ENCODE results near the gene ZNF423.

The ZNF423 gene

DNA sequence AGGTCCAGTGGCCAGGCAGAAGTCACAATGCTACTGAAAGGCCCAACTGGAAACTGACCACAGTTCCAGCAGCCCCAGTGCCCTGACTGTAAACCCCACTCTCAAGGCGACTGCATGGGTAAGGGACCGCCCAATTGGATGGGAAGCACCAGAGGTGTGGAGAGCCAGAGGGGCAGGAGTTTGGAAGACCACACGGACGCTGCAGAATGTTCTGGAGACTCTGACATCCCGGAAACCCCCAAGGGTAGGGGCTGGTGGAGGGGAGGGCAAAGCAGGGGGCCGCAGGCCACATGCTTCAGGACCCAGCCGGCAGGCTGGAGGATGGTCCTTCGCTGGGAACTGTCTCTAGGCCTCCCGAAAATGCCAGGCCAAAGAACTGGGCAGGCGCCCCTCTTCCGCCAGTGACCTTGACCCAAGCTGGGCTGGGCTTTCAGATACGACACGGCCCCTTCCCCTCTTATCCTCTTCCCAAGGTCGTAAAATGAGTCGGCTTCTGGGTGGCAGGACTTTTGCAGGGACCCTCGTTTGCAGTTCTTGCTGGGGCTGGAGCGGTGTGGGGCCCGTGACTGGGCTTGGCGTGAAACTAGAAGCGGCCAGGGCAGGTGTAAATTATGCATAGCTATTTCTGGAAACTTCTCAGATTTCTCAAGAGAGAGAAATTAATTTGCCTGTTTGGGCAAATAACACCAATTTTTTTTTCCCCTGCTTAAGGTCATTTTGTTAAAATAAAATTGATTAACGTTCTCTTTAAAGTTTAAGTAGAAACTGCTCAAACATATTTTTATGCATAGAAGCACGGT, 372.1 kb downstream of the ZNF423 start:
- no peak for FAIRE-seq

DNA sequence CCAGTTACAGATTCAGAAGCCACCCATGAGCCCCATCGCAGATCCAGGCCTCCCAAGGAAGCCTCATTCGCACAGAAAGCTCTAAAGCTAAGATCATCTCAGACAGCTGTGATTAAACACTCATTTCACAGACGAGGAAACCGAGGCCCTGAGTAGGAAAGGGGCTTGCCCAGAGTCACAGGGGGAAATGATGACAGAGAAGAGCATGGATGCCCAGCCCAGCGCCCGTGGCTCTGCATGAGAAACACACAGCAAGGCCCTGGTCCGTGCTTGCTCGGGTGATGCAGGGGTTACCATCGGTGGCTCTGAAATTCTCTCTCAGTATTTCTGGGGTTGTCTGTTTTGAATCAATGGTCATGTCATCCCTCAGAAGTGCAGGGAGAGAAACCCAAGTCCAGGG, 372.7 kb downstream of the ZNF423 start:
- FAIRE-seq: no peak

DNA sequence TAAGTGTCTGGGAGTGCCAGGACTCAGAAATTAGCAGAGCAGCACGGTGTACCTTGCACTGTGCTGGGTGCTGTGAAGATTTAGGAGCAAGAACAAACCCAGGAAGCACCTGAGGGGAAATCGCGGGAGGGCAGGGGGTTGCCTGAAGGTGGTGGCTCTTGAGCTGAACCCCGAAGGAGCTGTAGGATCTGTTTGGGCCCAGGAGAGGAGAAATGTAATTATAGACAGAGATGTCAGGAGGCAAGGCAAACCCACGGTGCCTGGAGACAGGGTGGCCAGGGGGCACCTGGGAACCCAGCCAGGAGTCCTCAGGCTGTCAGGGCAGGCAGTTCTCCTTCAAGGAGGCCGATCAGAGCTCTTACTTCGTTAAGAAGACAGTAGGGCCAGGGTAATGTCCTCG, 373.2 kb downstream of the ZNF423 start:
- FAIRE-seq: no peak

DNA sequence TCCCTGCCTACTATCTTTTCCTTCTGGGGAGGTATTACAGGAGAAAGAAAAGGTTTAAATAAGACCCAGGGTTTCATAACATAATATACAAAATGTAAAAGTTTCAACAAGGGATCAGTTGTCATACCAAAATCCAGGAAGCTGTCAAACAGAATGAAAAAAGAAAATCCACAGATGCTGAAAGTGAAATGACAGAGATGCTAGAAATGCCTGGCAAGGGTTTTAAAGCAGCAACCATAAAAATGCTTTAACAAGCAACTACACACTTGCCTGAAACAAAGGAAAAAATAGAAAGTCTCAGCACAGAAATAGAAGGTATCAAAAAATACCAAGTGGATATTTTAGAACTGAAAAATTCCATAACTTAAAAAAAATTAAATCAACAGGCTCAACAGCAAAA, 377.3 kb downstream of the ZNF423 start:
- no peak for FAIRE-seq

DNA sequence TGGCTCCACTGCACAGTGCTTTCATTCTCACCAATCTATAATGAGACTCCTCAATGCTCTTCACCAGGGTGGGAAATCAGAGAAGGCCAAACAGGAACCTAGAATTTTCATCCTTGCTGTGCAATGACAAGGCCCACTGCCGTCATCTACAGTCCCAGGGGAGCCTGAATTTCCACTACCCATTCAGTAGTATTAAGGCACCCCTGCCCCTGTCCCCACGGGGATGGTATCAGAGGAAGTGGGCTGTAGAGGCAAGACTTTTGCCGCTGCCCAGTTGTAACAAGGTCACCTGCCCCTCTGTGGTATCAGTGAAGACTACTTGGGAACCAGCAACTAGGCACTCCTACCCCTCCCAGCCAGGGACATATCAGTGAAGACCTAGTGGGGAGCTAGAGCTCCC, 377.8 kb downstream of the ZNF423 start:
- no peak for FAIRE-seq

DNA sequence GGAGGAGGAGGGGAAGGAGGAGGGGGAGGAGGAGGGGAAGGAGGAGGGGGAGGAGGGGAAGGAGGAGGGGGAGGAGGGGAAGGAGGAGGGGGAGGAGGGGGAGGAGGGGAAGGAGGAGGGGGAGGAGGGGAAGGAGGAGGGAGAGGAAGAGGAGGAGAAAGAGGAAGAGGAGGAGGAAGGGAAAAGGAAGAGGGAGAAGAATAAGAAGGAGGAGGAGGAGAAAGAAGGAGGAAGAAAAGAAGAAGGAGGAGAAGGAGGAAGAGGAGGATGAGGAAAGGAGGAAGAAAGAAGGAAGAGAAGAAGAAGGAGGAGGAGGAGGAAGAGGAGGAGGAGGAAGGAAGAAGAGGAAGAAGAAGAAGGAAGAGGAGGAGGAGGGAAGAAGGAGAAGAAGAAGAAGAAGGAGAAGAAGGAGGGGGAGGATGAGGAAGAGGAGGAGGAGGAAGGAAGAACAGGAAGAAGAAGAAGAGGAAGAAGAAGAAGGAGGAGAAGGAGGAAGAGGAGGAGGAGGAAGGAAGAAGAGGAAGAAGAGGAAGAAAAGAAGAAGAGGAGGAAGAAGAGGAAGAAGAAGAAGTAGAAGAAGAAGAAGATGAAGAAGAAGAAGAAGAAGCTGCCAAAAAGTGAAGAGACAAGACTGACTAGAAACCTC, 378.5 kb downstream of the ZNF423 start:
- FAIRE-seq: no peak

DNA sequence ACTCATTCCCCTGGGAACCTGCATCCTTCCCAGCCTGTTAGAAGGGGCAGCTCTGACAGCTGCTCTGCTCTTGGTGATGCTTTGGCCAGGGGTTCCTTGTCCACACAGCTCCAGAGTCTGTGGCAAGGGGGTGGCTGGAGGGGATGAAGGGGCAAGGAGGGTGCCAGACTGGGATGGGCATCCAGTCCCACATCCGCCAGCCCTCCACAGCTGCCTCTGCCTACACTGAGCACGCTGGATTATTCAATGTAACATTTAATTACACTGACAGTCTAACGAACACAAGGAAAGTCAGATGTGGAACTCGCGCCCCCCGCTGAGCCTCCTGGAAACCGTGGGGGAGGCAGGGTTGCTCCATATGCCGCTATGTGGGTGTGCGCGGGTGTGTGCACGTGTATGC, 381.2 kb downstream of the ZNF423 start:
- no peak for FAIRE-seq

DNA sequence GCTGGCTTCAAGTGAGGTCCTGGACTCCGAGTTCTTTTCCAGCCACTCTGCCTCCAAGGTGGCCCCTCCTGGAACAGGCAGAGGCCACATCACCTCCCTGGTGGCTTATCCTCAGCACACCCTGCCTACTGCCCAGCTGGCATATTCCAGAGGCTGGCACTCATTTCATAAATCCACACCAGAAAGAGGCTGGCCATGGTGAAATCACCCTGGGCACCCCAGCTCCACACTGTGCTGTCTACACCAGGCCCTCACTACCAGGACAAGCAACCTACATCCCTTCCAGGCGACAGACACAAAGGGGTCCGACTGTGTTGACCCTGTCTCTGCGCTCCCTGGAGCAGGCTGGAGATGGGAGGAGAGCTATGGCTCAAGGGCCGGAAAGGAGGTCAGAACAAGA, 382.1 kb downstream of the ZNF423 start:
- FAIRE-seq: no peak

DNA sequence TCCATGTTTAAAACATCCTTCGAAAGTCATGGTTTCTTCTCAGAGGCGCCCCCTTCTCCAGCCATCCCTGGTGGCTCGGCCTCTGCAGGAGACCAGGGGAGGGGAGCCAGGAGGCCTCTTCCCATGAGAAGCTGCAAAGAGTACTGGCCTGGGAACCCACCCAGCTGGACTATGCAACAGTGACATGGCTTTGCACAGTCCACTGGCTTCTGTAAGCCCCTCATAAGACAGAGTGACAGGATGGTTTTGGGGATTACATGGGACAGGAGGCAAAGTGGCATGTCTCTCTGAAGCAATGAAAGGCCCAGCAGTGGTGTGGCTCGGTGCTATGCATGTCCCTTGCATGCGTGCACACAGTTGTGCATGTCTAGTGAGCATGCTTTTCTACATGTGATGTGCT, 382.8 kb downstream of the ZNF423 start:
- no peak for FAIRE-seq

DNA sequence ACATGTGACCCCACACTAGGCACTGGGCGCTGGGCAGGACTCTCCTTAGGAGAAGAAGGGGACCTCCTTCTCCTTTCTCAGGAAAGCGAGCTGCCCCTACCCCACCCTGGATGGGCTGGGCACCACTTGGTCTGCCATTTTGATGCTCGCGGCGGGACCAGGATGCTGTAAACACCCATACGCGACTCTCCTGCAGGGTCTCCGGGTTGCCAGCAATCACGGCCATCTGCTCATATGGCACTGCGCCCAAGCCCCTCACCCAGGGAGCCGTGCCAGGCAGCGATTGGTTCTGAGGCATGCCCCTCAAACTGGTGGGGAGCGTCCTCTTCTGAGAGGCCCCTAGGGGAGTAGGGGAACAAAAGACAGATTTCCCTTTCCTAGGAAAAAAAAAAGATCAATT, 383.3 kb downstream of the ZNF423 start:
- FAIRE-seq: no peak

DNA sequence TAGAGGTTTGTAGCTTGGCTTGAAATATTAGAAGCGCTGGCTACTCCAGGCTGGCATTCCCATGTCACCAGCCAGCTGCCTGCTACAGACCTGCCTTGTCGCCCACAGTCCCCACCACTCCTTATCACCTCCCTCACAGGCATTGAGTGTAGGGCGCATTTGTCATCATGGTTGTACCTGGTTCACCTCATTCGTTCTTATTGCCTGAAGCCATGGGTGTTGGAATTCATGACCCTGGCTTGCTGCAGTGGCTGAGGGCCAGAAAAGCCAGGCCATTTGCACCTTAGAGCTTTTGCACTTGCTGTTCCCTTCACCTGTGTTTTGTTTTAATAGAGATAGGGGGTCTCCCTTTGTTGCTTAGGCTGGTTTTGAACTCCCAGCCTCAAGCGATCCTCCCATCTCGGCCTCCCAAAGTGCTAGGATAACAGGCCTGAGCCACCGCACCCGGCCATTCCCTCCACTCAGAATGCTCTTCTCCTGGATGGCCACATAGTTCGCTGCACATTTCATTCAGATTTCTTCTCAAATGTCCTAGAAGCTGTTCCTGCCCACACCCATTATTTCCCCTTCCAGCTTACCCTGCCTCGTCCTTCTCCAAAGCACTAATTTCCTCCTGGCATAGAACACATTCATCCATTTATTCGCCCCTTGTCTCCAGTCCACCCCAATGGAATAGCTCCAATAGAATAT, 384.7 kb downstream of the ZNF423 start:
- no peak for FAIRE-seq

DNA sequence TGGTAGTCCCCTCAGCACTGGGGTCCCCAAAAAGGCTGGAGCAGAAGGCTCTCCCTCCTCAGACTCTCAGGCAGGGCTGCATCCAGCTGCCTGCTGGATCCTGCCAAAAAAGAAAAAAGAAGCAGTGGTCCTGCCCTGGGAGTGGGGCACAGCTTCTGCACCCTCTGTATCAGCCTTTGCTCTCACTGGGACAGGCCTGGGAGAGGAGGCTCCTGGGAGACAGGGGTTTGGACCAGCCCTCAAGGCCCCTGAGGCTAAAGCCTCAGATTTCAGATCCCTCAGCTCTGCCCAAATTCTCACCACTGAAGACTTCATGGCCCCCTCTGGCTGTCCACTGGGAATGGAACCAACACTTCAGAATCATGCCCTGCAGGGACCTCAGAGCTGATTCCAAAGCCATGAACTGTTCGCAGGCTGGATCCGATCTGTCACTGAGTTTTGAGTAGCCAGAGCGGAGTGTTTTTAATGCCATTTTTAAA, 385.4 kb downstream of the ZNF423 start:
- no peak for FAIRE-seq

DNA sequence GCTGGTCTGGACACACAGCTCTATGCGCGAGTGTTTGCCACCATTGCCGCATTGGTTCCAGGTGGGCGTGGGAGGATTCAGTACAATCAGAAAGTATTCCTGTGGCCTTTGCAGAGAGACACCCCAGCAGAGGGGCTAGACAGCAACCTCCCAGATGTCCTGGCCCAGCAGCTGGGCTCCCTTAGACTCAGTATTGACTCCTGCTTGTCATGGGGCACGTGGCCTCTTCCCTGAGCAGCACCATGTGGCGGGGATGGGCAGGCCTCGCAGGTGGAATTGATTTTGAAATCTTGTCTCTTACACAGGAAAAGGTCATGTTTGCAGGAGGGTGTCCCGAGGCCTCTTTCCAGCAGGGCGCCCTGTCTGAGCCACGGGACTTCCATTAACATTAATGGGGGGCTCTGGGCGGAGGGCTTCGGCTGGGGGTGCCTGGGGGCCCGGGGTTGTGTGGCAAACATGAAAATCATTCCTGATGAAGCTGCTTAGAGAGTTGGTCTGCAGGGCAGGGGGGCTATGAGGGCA, 385.9 kb downstream of the ZNF423 start:
- no peak for FAIRE-seq

DNA sequence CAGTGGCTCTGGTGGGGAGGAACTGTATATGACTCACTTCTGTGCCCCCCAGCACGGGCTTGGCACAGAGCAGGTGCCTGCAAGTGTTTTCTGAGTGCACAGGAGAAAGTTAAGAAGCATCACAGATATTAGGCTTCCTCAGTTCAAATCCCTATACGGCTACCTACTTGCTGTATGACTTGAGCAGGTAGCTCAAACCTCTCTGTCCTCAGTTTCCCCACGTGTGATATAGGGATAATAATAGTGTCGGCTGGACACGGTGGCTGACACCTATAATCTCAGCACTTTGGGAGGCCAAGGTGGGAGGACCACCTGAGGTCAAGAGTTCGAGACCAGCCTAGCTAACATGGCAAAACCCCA, 386.6 kb downstream of the ZNF423 start:
- no peak for FAIRE-seq

DNA sequence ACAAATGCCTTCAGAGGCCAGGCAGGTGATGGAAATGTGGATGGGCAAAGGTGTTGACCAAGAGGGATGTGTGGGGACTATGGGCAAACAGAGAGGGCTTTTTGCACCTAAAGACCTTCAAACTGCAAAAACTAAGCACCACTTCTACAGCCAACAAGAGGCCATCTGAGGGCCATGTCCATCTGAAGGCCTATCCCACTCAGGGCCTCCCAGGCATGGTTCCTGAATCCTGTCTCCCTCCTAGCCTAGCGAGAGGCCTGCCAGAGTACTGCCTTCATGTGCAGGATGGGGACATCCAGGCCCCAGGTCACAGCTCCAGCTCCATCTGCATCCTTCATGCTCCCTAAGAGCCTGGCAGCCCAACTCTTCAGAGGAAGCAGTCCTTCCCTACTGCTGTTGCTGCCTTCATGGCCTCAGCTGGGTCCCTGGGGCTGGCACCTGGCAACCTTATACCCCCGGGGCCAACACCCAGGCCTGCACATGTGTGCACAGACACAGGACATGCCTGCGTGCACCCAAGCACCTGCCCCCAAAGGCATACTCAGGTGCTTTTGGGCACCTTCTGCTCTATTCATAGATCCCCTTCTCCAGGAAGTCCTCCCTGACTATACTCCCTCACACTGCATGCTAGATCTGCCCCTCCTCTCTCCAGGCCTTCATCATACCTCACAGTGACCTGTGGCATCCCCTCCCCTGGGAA, 387.2 kb downstream of the ZNF423 start:
- FAIRE-seq: no peak

DNA sequence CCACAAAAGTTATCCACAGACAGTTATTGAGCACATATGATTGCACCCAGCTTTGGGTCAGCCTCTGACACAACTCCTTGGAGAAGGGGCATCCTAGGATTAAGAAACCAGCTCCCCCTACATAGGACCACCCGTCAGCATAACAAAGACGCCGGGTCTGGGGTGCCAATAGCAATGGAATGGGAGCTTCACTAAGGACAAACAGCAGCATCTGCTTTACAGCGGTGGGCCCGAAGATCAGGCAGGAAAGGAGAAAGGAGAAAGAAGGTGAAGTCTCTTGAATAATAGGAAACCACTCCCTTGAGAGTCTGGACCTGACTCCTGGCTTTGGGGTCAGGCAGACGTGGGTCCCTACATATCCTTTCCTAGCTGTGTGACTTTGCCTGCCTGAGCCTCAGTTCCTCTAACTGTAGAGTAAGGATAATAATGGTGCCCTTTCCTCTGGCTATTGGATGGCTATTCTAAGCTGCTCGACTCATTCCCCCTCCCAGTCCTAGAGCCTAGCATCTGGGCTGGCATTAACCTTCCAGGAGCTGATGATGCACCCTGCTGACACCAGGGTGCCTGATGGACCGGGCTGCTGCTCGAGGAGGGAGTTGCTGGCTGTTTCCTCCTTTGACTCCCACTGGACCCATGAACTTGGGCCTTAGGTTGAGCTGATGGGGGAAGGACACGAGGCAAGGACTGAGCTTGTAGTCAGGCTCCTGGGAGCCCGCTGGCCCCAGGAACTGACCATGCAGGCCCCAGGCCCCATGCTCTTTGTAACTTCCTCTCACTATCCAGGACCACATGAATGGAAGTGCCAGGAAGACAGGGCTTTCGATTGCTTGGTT, 388.2 kb downstream of the ZNF423 start:
- FAIRE-seq: no peak

DNA sequence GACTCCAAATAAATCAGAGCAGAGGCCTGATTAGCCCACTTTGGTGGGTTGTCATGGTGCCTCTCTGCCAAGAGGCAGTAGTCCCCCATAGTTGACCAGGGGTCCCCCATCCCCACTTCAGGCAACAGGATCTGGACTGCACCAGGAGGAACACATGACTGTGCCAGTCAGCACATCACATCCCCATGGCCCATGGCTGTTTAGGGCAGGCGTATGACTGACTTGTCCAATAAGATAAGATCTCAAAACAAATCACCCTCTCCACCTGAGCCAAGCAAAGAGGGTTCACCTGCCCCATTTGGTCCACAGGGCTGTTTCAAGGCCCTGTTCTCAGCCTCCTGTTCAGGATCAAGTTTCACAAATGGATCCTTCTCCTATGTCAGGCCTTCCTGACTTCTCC, 389.0 kb downstream of the ZNF423 start:
- FAIRE-seq: no peak

DNA sequence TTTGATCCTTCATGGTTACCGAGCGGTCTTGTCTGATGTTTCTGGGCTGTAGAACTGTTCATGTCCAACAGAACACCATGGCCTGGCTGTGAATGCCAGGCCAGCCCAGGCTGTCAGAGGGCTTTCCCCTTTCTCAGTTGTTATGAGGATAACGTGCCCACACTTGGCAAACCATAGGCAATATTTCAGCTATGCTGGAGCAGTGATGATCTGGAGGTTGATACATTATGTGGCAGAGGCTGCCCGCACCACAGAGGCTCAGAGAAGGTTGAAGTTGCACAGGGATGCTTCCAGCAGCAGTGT, 389.4 kb downstream of the ZNF423 start:
- FAIRE-seq: no peak

DNA sequence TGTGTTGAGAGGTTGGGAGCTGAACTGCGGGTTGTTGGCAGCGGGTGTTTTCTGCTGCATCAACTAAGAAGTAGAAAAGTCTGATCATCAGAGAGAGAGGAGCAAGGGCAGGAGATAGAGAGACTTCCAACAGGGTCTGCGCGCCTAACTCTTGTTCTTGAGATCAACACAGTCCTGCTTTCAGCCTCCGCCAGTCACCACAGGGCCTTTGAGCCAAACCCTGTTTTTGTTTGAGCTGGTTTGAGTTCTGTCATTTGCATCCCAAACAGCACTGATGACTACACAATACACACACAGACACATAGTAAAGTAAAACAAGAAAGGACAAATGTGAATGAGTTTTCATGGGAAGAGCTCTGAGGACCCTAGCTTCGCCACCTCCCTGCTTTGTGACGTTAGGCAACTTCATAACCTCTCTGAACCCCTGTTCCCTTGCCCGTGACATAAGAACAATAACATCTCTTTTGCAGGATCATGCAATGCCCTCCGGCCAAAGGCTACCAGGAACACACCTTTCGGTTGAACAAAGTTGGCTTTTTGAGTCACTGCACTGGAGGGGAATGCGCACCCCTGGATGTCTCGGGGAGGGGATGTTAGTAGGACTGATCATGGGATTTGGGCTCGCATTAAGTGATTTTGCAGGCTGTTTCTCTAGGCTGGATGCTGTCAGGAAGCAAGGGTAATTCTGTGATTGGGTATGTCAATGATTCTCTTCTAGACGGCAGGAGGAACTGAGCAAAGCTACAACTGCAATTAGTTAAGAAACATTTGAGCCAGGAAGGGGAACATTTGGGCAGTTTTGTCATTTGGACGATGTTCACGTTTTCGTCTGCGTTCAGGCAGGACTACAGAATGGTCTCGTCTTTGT, 390.0 kb downstream of the ZNF423 start:
- FAIRE-seq: no peak

DNA sequence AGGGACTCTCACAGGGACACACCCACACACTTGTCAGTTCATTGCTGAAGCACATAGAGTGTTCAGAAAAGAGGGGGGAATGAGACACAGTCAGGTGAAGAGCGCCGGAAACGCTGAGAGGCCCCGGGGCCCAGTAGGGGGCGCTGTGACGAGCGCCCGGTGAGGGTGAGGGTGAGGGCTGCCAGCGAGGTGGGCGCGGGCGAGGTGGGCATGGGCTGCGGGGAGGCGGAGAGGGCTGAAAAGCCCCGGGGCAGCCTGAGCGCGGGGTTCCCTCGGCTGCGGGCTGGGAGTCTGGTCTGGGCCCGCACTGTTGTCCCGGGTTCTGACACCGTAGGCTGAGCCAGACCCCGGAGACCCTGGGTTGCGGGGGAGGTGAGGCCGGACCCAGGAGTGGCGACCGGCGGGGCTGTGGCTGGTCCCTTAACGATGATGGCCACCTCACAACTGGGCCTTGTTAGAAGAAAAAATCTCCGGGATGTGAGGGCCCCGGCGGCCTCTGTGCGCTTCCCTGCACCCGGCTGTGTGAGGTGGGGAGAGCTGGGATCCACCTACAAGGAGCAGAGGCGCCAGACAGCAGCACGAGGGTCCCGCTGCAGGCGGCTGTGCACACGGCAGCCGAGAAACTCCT, 390.9 kb downstream of the ZNF423 start:
- FAIRE-seq: no peak

DNA sequence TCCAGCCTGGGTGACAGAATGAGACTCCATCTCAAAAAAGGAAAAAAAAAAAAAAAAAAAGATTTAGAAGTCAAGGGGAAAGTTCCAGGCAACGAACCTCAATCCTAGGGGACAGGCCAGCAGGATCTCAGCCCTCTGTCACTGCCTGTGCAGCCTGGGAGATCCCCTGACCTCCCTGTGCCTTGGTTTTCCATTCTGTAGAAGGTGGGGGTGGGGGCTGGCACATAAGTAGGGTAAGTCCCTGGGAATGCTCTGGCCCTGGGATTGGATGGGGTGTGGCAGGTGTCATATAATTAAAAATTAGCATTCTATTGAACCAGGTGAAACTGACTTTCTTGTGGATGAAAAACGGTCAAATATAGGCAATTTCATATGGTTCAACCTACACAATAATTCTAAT, 391.8 kb downstream of the ZNF423 start:
- no peak for FAIRE-seq
